Stimulated activated CD4-positive, alpha-beta T cell treated with anti-CD3 and anti-CD28 coated beads, Interleukin-4, amount 100 ng/mL, for 4 hours (primary cell): ENCODE results near the gene C10orf67.
"Not testable (repeated sequence)": the region's sequence is repeated elsewhere in the genome, so short reads cannot be mapped to it uniquely, and the experiment has no call there.

Experiments
- DNase-seq, 2 experiments: peaks; one replicate each; pipeline ENCODE4 v3.0.0-alpha.2; 2020

The C10orf67 gene

DNA sequence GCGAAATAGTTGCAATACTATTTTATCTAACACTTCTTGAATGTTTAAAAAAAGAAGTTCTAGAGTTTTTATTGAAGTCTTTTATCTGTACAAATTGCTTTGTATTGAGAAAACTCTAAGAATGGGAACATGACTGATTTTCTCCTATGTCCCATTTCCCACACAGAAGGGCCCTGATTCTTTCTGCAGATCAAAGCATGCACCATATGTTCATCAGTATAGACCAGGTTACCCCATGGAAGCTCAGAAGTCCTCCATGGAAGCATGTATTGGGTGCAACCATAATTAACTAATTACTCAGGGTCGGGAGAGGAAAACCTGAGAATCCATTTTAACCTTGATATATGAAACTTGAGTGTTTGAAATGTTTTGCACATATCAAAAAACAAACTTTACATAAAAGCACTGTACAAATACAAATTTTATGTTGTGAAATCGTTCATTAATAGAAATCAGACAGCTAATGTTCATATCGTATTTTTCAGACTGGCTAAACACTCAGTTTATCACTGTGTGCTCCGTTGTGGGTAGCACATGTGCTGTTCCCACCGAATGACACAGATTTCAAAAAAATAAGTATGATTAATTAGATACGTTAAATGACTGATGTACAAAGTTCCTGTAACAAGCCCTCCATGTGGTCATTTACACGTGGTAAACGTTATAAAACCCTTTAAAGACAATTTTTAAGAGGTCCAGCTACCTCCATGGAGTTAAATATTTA lies 81.0 kb downstream of the C10orf67 start:
- no peak for DNase-seq

DNA sequence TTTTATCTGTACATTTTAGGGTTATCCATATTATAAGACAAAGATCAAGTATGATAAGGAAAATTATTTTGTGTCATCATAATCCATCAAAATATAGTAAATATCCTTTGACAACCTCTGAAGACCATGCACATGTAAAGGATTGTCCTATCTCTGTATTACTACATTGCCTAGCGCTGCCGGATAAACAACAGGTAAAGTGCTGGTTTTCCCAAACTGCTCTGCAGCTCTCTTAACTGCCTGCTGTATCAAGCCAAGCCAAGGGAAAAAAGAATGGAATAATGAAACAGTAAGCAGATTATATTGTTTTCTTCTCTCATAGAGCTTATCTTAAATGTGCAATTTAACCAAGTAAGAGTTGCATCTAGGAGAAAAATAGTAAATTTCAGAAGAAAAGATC lies 81.7 kb downstream of the C10orf67 start:
- DNase-seq: no peak

DNA sequence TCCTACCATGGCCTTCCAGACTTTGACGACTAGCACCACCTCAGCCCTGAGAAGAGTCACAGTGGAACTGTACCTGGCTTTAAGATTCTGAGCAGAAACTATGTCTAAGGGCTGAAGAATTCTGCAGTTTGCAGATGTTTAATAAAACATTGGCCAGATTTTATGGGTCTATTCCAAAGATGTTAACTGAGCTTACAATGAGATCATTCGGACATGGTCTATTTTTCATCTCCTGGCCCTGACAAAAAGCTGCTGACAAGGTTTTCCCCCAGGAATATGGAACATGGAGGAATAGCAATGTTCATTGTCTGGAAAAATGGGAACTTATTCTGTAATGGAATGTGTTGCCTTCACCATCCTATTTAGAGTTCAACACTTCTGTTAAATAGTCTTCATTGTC lies 86.1 kb downstream of the C10orf67 start:
- no peak for DNase-seq

DNA sequence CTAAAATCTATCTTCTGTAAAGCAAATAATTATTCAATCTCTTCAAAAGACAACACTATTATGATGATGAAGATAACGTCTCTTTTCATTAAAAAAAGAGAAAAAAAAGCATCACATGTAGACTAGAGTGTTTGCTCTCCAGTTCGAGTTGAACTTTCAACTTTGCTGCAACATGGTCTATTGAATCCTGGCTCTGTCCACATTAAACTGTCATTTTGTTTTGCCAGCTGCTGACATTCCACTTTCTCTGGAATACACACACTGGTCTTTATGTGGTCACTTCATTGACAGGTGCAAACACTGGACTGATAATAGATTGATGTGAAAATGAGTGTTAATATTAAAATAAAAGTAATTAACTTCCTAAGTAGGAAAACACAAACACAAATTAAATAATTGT lies 90.8 kb downstream of the C10orf67 start:
- no peak for DNase-seq

DNA sequence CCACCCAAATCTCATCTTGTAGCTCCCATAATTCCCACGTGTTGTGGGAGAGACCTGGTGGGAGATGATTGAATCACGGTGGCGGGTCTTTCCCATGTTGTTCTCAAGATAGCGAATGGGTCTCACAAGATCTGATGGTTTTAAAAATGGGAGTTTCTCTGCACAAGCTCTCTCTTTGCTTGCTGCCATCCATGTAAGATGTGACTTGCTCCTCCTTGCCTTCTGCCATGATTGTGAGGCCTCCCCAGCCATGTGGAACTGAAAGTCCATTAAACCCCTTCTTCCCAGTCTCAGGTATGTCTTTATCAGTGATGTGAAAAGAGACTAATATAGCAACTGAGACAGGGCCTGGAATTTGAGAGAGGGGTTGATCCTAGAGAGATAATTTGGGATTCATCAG lies 91.7 kb downstream of the C10orf67 start:
- DNase-seq: not testable (repeated sequence)

DNA sequence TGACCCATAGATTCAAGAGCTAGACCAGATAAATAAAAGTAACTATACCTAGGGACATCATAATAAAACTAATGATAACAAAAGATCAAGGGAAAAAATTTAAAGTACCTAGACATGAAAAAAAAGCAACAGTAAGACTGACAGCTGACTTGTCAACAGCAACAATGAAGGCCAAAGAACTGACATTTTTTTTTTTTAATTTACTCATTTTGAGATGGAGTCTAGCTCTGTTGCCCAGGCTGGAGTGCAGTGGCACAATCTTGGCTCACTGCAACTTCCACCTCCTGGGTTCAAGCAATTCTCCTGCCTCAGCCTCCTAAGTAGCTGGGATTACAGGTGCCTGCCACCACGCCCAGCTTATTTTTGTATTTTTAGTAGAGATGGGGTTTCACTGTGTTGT lies 102.8 kb downstream of the C10orf67 start:
- DNase-seq: not testable (repeated sequence)

DNA sequence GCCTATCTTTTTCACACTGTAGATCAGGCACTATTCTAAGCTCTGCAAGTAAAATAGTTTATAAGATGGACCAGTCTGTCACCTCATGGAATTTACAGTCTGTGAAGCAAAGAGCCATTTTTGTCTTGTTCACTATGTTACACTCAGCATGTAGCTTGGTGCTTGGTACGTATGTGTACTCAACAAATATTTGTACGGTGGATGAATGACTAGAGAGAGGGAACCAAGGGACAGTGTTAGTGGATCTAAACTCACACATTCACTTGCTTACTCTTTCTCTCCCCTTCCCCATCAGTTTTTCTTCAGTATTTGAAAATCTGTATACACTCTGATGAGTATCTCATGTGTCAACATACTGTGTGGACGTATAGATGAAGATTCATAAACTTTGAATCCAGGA lies 106.6 kb downstream of the C10orf67 start:
- DNase-seq: no peak

DNA sequence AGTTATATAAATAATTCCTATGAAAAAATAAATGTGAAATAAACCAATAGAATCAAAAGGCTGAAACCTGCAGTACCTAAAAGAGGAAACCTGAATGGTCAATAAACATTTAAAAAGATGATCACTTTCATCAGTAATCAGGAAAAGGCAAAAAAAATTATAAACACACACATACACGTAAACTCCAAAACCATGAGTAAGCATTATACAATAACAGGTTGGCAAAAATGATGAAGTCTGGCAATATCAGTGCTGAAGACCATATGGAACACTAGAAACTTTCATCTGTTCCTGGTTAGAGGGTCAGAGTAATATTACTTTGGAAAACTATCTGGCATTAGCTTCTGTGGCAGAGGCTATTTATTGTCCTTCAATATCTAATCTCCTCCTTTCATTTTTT lies 114.0 kb downstream of the C10orf67 start:
- DNase-seq: no peak

DNA sequence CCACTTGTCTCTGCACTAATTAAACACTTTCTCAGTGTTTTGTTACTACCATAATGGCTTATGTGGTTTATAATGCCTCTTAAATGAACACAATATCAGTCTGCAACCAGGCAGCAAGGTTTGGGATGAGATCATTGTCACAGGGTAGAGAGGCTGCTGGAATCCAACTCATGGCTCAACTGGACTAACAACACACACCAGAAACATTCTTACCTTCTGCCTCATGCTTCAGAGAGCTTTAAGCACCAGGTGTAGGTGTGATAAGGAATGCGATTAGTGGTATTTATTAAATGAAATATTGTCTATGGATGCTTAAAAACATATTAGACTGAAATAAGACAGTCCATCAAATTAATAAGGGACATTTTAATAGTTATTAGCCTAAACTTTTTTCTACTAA lies 127.1 kb downstream of the C10orf67 start:
- DNase-seq: no peak

DNA sequence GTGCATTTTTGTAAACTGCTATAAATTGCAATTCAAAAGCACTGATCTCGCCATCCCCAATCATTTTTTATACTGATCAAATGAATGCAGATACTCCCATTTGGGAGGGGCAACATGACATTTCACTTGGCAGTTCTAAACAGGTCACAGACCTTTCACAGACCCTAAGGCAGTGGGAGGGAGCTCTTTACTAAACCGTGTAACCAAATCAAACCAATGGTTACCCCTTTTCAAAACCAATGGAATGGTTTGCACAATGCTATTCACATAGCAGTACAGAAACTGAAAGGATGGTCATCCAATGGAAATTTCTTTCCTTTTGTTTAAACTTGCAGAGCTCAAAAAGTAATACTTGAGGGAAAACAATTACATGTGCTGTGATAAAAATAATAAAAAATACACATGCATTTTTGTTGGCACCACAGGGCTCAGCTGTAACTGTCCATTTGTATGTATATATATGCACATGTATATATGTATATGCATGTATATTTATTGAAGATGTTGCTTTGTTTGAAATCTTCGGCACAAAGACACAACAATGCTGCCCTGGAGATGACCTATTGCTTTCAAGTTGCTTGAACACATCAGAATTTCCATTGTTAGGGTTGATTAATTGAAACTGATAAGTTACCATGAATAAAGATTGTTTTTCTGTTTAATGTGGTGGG lies 138.5 kb downstream of the C10orf67 start:
- DNase-seq: no peak

DNA sequence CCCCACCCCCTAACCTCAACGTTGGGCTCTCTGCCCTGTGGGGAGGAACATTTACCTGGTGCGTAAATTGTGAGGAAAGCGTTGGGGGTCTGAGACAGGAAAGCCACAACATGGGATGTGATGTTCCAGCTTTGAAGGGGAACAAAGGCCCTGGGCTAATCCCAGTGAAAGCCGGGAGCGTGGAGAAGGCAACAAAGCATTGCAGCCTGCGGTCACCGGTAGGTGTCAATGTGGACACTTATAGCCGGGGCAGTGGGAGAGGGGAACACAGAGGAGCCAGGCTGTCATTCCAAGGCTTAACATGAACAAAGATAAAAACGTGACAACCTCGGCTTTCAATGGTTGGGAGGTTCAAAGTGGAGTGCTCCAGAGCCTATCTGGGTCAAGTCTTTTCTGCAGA lies 139.8 kb downstream of the C10orf67 start:
- no peak for DNase-seq

DNA sequence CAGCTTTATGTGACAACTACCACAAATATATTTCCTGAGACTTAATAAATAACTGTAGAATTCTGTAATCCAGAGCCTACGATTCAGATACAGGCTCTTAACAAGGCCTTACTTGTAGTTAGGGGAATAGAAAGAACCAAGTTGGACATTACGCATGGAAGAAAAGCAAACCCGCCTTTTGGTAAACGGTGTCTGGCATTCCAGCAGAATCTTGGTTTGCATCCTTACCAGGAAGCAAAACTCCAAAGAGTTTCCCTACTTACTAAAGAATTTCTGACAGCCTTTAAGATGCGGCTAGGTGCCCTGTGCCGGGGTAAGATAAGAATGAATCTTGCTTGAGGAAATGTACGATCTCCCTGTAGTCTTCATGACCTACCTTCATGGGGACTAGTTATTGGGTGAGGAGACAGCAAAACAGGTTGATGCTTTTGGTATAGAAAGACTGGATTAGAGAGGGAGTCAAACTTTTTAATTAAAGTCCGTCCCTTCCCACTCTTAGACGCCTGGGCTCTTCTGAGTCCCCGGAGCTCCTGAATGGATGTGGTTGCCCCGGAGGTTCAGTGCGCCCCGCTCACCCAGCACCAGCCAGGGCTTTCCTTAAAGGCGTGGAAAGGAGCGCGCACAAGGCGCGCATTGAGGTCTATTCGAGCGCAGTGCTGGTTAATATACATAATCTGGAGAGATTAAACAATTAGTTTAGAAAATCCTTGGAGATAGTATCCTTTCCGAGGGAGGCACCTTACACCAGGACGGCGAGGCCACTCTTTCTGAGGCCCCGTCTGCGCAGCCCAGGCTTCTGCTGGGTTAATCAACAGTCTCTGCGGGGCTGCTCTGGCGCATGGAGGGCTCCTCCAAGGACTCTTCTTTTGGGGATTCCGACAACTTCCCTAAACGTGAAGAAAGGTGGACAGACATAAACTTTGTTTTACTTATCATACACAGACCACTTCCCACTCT lies 140.9 kb downstream of the C10orf67 start:
- no peak for DNase-seq

DNA sequence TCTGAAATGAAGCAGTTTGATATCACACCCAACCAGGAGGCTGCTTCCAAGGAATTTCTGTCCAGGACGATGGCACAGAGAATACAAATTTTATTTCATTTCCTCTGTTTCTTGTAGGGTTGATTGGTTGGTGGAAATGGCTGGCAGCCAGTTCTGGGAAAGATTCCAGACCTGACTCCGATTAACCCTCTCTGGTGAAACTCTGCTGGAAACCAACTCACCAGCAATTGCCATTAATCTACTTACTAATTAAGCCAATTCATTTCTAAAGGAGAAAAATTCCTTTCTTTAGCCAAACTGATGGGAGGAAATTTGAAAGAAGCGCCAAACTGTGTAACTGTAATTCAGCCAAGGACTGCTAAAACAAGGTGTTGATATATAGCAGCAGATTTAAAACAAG lies 141.8 kb downstream of the C10orf67 start:
- no peak for DNase-seq

DNA sequence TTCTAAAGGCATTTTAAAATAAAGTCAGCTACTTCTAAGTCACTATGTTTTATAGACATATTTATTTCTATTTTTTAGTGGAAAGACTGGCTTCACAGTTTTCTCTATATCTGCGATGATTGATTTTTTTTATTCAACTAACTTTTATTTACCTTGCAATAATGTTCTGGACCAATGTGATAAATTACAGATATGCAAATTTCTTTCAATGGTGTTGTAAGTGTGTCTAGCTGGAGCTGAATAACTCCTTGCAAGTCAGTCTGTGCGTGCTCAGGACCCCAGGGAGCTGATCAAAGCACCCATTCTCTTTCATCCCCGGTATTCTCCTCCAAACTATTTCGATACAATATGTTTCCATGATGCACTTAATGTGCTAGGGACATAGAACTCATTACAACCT lies 142.8 kb downstream of the C10orf67 start:
- DNase-seq: no peak

DNA sequence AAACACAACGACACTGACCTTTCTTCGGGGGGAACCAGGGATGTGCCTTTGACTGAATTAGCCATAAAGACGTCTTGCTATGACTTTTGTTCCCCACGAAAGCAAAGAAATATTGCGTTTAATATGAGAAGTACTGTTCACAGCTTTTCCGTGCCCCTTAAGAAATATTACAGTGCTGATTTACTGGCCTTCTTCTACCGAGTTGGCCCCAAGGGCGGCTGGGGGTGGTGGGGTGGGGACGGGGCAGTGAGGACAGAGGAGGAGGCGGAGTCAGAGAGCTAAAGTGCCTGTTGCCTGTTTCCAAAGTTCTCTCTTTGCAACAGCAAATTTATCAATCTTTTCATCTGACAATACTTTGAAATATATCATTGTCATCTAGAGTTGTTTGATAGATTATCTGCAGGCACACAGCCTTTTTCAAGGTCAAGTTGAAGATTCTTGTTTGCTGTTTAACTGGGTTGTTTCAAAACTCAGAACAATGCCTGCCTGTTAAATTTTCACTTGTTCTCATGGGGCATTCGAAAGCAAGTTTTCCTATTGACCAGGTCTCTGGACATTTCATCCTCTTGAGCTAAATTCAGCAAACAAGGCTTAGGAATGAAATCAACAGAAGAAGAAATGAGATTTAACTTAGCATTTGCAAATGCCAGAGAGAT lies 143.5 kb downstream of the C10orf67 start:
- no peak for DNase-seq

DNA sequence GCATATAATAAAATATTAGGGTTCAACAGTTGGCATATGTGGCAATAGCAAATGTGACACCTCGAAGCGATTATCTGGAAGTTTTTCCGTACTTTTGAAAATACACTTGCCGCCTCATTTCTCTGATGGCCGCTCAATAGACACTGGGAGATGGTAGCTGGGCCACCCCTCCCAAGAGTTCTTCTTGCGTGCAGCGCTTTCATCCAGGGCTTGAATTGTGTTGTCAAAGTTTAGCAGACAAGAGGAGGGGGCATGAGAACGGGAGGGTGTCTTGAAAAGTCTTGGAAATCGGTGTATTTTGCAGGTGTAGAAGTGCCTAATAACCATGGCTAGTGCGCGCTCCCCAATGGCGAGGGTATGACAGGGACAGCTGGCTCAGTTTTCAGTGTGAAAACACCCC lies 144.0 kb downstream of the C10orf67 start:
- no peak for DNase-seq

DNA sequence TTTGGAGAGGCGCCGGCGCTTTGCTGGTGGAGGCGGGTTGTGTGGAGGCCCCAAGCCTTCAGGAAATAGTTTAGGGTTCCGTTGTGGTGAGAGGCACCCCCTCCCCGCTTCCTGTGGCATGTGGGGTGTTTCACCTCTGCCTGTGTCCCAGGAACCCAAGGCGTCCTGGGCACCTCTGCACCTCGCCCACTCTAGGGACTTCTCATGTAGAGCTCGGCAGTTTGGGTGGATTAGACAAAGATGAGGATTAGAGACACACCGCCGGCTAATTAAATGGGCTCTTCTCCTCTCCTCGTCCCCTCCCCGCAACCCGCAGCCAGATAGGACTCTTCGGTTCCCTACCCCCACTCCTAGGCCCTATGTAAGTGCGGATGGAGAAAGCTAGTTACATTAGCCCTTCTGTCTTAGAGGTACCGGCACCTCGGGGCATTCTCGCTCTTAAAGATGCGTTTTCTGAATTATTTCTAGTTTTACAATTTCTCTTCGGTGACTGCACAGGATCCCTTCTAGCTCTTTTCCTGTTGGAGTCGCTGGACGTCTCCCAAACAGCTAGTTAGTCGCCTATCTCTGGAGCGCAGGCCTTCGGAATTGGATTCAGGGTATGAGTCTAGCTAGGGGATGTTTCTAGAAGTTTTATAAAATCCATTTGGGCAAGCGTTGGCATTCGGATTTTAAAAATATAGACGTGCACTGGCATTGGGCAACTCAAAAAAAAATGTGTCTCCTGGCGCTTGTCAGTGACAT lies 144.7 kb downstream of the C10orf67 start:
- DNase-seq: no peak

DNA sequence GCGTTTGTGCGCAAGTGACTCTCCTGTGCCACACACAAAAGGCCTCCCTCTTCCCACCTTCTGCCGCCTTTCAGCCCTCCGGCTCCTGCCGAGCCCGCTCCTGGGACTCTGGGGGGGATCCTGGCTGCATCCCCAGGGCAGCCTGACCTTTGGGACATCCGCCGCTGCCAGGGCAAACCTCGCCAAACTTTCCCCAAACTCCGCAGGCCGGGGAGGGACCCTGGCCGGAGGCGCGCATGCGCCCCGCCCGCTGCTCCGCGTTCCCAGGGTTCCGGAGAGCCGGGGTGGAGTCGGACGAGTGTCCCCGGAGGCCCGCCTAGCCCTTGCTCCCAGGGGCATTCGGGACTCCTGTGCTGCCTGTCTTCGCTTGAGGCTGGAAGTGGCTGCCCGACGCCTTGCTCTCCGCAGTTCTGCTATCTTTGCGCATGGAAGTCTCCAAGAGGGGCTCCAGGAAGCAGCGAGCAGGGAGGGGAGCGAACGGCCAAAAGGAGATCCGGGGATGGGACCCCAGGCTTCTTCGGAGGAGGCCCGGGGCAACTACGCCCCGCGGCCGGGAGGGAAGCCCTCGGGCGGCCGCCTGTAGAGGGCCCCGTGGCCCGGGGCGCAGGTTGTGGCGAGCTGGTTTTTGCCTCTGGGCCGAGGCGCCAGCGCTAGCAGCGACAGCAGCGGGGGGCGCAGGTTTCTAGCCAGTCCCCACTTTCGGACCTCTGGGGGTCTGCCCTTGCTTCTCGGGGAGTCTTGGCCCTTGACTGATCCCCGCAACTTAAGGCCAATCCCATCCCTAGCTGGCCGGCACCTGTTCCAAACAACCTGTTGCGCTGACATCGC lies 145.4 kb downstream of the C10orf67 start:
- DNase-seq: no peak

DNA sequence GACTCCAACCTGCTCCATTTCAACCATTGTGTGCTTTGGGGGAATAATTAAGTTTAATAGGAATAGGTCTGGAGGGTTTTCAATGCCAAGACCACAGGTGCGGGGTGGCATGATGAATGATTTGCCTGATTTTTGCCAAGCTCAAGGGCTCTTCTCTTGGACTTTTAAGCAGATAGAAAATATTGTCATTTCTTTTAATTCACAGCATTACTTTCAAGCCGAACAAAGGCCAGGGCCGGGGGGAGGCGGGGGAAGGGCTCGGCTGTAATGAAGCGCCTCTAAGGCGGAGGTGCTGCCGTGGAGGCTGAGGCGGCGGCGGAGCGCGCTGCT lies 146.0 kb downstream of the C10orf67 start:
- no peak for DNase-seq

DNA sequence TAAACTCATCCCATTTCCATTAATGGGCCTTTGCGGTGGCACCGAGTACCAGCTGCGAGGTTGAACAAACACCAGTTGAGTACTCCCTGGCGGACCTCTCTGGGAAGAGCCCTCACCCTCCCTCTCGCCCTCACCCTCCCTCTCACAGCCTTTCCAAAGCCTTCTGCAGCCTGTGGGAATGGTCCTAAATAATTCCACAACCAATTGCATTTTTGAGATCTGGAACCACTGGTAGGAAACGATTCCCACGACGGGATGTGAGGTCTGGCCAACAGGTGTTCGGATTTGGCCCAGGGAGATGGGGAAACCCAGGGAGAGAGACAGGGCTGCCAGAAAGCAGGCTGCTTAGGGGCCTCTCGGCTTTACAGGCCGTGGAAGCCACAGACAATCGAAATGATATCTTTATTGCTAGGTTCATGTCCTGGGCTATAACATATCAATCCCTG lies 147.2 kb downstream of the C10orf67 start:
- no peak for DNase-seq

DNA sequence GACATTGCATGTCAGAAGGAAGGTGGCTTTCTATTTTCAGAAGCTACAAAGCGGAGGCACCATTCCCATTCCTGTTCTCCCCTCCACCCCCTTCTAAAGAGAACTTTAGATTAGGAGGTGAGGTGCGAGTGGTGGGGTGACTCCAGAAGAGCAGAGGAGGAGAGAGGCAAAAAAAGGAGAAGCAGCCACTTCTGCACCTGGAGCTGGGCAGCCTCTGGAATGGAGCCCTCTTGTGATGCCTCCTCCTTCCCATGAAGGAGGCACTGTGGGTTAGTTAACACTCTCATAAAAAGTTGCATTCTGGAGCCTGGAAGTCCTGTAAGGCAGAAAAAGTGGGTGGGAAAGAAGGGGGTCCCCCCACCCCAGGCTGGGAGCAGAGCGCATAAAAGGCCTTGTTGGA lies 147.7 kb downstream of the C10orf67 start:
- DNase-seq: no peak
